ENCODE measurements around the gene OR8B8.

OR8B8 gene

DNA sequence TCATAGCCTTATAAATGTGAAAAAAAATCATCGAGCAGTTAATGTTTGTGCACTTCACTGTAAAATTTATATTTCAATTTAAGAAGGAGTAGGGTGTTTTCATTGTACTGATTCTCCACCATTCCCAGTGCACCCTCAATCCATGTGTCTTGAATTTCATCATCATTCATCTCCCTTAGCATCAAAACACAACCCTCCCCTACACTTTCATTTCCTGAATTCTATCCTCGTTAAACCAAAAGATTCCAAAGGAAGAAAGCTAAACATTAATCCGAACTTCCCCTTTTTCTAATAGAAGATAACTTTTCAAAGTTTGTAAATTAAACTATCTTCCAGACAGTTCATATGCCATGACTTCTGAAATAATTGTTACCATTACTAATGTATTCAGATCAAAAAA is 34.1 kb upstream of the OR8B8 start:
- no peaks in the 10 kb centered on the region for H3K36me3 ChIP-seq
- H3K27me3 ChIP-seq: no peaks in the 10 kb centered on the region
- no peak for DNase-seq
- H3K4me3 ChIP-seq (ENCODE audit: low read depth, low read length): no peak overlapping the region
- H3K9me3 ChIP-seq: no peaks in the 10 kb centered on the region
- peaks cover 5% of the 10 kb centered on the region; the same call in 1 of the 2 replicates for H3K4me1 ChIP-seq
- TF ChIP-seq, protein P1, sequence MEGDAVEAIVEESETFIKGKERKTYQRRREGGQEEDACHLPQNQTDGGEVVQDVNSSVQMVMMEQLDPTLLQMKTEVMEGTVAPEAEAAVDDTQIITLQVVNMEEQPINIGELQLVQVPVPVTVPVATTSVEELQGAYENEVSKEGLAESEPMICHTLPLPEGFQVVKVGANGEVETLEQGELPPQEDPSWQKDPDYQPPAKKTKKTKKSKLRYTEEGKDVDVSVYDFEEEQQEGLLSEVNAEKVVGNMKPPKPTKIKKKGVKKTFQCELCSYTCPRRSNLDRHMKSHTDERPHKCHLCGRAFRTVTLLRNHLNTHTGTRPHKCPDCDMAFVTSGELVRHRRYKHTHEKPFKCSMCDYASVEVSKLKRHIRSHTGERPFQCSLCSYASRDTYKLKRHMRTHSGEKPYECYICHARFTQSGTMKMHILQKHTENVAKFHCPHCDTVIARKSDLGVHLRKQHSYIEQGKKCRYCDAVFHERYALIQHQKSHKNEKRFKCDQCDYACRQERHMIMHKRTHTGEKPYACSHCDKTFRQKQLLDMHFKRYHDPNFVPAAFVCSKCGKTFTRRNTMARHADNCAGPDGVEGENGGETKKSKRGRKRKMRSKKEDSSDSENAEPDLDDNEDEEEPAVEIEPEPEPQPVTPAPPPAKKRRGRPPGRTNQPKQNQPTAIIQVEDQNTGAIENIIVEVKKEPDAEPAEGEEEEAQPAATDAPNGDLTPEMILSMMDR (IDR thresholded peaks at IDR 0.05; ENCODE audit: low read depth, low read length): no peak

DNA sequence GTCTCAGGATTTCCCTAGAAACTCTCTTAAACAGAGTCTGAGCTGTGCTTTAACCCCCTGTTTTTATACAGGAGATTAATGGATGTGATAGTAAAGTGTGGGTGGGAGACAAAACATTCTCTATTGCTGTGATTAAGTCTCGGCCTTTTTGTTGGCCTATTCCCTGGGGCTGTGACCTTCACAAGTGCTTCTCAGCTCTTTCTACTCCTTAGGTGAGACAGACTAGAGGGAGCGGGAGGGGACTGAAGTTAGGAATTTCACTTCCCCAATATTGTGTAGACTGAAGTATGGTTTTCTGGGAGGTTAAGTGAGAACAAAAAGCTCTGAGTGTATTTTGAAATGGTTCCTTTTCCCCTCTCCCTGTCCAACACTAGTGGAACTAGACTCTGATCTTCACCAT is 29.8 kb upstream of the OR8B8 start:
- Histone ChIP-seq H3K27me3 (no peaks in the 10 kb centered on the region), H3K4me1 (peaks cover 9% of the 10 kb centered on the region), H3K4me3 (ENCODE audit: low read depth, low read length) (no peak overlapping the region), H3K9me3 (no peaks in the 10 kb centered on the region), H3K36me3 (no peaks in the 10 kb centered on the region)
- TF ChIP-seq, protein P1 (IDR thresholded peaks at IDR 0.05; ENCODE audit: low read depth, low read length): no peak
- DNase-seq: no peak

DNA sequence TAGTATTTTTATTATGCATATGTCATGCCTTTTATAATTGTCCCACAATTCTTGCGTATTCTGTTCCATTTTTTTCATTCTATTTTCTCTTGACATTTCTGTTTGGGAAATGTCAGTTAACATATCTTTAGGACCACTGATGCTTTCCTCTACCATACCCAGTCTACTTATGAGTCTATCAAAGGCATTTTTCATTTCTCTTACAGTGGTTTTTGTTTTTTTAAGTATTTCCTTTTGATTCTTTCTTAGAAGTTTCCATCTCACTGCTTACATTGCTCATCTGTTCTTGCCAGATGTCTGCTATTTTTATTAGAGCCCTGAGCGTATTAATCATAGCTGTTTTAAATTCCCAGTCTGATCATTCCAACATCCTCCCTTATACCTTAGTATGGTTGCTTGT is 29.3 kb upstream of the OR8B8 start:
- TF ChIP-seq, protein P1 (IDR thresholded peaks at IDR 0.05; ENCODE audit: low read depth, low read length): no peak
- Histone ChIP-seq H3K36me3 (no peaks in the 10 kb centered on the region), H3K27me3 (no peaks in the 10 kb centered on the region), H3K9me3 (no peaks in the 10 kb centered on the region), H3K4me1 (peaks cover 13% of the 10 kb centered on the region), H3K4me3 (ENCODE audit: low read depth, low read length) (no peak overlapping the region)
- DNase-seq: no peak

DNA sequence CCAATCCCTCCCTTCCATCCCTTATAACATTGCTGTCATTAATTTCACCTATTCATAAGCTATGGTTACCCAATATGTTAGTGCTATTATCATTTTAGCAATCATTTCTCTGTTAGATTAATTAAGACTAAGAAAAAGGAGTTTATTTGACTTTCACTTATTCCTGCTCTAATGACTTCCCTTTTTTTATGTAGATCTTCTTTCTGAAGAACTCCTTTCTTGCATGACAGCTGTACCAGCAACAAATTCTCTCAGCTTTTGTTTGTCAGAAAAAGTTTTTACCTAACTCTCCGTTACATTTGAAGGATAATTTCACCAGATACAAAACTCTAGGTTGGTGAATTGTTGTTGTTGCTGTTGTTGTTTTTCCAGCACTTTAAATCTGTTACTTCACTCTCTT is 28.6 kb upstream of the OR8B8 start:
- Histone ChIP-seq H3K27me3 (no peaks in the 10 kb centered on the region), H3K4me1 (peaks cover 16% of the 10 kb centered on the region)
- TF ChIP-seq, protein P1 (IDR thresholded peaks at IDR 0.05; ENCODE audit: low read depth, low read length): no peak

DNA sequence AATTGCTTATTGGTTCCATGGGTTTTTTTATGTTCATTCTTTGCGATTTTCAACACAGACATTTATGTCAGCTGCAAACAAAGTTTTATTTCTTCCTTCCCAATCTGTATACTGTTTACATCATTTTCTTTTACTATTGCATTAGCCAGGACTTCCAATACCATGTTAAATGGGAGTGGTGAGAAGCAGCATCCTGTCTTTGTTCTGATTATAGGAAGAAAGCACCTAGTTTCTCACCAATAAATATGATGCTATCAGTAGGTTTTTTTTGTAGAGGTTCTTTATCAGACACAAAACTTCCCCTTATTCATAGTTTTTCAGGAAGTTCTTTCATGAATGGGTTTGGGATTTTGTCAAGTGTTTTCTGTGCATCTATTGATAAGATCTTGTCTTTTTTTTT is 28.0 kb upstream of the OR8B8 start:
- no peaks in the 10 kb centered on the region for H3K36me3 ChIP-seq
- peaks cover 16% of the 10 kb centered on the region for H3K4me1 ChIP-seq
- no peaks in the 10 kb centered on the region for H3K27me3 ChIP-seq
- no peak overlapping the region for H3K4me3 ChIP-seq (ENCODE audit: low read depth, low read length)
- H3K9me3 ChIP-seq: no peaks in the 10 kb centered on the region
- no peak for DNase-seq
- TF ChIP-seq, protein P1 (IDR thresholded peaks at IDR 0.05; ENCODE audit: low read depth, low read length): no peak

More for the DNA sequence above, 28.6 kb upstream of the OR8B8 start:
- H3K36me3 ChIP-seq: no peaks in the 10 kb centered on the region
- H3K9me3 ChIP-seq: no peaks in the 10 kb centered on the region
- no peak for DNase-seq
- H3K4me3 ChIP-seq (ENCODE audit: low read depth, low read length): no peak overlapping the region

DNA sequence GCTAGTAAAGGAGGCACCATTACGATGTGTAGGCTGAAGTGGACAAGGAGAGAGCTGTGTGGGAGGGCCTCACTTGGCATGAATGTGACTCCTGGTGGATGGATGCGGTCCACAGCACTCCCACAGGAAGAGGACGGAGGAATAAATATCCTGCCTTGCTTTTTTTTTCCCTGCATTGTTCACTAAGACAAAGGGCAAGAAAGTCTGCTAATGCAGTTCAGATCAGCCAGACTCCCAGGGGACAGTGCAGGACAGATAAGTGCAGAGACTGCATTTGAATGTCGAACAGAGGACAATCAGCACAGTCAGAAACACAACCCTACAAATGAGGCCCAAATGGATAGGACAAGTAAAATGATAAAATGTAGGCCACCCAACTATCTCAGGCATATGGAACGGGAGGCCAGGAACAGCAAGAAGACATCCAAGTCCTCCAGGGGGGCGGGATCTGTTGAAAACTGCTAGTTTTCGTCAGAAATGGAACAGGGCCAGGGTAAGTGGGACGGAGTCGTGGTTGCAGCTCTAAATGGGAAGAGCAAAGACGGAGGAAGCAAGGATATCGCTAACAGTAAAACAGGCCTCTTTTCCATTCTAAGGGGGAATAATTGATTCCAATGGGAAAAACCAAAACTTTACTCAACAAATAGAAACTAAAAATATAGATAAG is 25.2 kb upstream of the OR8B8 start:
- Histone ChIP-seq H3K9me3 (no peaks in the 10 kb centered on the region), H3K27me3 (no peaks in the 10 kb centered on the region), H3K36me3 (no peaks in the 10 kb centered on the region), H3K4me1 (peaks cover 16% of the 10 kb centered on the region), H3K4me3 (ENCODE audit: low read depth, low read length) (peak overlapping the region; percentile 37)
- peak; percentile 88 for DNase-seq
- TF ChIP-seq, protein P1 (IDR thresholded peaks at IDR 0.05; ENCODE audit: low read depth, low read length): peak; percentile 45
